CMK (cell line): Measurements from ENCODE around the gene CLMN.

ENCODE experiments used
- DNase-seq: peaks from one replicate; pipeline ENCODE4 v3.0.0-alpha.2; 2010; ENCODE audit warnings: low read depth

The CLMN gene

DNA sequence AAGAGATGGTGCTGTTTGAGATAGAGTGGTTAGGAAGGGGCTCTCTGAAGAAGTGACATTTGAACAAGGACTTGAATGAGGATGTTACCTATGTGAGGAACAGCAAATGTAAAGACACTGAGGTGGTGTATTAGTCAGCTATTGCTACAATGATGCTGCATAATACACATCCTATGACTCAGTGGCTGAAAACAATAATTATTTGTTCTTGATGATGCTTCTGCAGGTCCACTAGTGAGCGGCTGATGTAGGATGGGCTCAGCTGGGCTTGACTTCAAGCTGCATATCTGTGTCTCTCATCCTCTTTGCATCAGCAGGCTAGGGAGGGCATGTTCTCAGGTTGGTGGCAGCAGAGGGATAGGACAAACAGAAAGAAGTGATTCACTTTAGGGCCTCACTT is 21.4 kb upstream of the CLMN start:
- DNase-seq: no peak

DNA sequence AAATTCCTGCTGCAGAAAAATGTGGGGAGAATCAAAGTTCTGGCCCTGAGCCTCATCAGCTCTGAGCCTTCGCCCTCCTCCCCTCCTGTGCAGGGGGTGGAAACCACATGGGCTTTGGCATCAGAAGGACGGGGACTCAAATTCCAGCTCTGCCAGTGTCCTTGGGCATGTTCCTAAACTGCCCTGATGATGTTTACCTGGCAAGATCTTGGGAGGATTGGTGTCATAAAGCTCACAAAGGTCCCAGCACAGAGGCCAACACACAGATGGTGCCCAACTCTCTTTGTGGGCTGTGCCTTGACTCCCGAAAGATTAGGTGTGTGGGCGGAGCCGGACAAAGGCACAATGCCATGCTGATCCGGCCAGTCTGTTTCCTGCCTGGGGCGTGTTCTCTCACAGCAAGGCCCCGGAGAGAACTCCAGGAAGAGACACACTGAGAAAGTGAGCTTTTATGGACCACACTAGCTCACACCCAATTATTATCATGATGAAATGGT is 20.5 kb upstream of the CLMN start:
- no peak for DNase-seq

DNA sequence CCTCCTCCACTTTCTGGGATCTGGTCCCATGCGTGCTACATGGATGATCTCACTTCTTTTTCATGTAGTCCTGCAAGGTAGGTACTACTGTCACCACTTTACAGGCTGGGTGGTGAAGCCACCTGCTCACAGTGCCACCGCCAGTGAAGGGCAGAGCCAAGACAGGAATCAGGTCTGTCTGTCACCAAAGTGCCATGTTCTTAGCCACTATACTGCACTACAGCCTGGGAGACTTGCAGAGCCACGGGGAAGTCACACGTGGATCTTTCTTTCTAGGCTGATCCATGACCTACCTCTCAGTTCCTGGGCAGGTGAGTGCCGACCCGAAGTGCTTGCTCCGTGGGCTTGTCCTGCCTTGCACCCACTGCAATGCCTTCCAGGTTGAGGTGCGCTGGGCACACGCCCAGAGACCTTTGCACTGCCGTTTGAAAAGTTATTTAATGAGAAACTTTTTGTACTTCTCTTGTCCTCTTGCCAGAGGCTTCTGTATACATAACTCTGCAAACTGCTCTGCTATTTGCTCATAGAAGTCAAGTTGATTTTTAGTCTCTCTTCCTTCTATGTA is 19.7 kb upstream of the CLMN start:
- no peak for DNase-seq

DNA sequence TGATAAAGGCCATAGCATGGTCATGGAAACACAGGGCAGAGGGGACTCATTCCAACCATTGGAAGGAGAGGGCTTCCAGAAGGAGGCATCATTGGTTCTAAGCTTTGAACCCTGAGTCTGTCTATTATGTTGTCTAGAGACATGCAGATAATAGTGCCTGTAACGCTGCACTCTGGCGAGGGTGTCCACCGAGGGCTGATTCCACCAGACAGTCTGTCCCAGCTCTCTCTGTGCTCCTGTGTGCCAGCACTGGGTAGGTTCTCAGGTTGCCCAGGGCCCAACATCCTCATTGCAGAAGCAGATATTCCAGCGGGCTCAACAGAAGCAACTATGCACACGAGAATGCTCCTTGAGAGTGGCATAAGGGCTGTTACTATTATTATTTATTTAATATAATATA is 18.7 kb upstream of the CLMN start:
- no peak for DNase-seq

DNA sequence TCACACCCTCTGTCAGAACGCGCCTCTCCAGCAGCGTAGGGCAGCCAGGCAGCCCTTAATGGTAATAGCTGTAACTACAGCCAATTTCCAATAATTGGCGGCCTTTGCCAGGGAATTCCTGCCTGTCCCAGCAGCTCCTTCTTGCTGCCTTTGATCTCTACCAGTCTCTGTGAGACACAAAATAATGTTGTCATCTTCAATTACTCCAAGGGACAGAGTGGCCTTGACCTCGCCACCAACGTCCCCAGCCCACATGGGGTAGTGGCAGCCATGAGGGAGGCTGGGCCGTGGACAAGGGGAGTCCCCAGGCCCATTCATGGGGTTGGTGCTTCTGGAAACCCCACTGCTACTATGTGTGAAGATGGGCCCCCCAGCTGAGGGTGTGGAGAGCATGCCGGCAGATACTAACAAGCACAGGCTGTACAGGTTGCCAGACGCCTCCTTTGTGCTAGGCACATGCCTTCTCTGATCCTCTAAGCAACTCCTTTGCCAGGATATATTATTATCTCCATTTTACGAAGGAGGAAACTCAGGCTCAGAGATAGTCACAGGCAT is 17.4 kb upstream of the CLMN start:
- no peak for DNase-seq

DNA sequence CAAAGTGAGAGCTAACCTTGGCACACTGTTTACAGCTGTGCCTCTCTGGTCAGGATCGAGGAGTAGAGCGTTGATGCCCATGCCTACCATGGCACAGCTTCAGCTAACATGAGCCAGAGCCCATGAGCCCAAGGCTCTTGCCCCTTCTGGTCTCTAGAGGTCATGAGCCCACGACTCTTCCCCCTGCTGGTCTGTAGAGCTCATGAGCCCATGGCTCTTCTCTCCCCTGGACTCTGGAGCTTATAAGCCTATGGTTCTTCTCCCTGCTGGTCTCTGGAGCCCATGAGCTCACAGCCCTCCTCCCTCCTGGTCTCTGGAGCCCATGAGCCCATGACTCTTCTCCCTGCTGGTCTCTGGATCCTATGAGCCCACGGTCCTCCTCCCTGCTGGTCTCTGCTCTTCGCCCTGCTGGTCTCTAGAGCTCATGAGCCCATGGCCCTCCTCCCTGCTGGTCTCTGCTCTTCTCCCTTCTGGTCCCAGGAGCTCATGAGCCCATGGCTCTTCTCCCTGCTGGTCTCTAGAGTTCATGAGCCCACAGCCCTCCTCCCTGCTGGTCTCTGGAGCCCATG is 16.6 kb upstream of the CLMN start:
- no peak for DNase-seq

DNA sequence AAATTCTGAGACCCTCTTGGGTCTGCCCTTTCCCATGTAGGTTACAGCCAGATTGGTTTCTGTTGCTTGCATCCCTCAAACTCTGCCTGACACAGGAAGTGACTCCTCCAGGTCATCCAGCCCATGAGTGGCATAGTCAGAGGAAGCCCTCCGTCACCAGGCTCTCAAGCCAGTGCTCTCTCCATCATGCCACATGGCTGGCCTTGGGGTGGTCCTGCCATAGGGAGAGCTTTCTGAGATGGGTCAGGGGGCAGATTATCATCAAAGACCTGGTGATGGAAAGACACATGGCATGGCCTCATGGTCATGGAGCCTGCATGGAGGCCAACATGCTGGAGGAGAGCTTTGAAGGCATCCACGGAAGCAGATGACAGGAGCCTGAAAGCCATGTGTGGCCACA is 15.4 kb upstream of the CLMN start:
- no peak for DNase-seq

DNA sequence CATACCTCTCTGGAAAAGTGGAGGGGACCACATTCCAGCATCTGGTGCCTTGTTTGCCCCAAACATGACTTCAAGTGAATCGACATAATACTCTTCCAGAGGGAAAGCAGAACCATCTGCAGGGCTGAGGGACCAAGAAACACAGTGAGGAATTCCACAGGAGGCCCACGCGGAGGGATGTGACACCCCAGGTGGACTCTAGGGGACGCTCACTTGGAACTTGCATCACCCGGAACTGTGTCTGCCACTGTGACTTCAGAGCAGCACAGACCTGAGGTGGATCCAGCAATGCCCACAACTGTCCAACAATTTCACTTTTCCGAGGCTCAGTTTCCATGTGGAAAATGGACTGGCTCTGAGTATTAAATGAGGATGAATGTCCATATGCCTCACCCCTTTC is 14.3 kb upstream of the CLMN start:
- no peak for DNase-seq

DNA sequence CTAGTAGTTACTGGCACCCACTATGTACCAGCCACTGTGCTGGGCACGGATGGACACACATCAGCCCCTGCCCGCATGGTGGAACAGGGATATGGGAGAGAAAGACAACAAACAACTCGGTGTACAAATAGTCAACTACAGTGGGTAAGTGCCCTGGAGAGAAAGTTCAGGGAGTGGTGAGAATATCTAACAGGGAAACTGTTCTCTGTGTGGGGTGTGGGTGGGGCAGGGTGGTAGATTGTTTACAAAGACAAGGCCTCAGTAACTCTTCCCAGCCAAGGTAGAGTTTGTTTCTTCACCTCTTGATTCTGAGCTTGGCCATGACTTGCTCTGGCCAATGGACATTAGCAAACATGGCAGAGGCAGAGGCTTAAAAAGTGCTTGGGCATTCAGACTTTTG is 12.9 kb upstream of the CLMN start:
- no peak for DNase-seq

DNA sequence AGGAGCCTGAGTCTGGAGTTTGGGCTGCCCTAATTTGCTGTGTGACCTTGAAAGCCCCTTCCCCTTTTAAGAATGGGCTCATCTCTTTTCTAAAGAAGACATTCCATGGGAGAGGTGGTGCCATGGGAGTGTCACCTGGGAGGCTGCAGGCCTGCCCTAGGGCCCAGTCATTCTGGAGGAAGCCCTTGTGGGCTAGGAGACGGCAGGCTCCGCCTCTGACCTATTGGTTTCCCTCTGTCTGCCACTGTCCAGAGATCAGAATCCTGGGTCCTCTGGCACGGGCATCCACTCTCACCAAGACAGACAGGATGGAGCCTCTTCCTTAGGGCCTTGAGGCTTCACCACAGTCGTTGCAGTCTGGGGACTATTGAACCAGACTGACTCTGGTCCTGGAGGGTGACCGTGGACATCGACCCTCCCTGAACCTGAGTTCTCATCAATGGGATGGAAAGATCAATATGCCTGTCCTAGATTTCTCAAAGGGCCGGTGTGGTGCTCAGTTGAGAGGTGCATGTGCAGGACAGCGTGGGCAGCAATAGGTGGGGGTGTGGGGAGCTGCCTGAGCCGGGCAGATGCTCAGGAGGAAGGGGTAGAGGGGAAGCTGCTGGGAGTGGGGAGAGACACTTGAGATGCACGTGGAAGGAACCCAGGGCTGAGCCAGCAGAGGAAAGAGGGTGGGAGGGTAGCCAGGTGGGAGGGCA is 12.2 kb upstream of the CLMN start:
- no peak for DNase-seq

DNA sequence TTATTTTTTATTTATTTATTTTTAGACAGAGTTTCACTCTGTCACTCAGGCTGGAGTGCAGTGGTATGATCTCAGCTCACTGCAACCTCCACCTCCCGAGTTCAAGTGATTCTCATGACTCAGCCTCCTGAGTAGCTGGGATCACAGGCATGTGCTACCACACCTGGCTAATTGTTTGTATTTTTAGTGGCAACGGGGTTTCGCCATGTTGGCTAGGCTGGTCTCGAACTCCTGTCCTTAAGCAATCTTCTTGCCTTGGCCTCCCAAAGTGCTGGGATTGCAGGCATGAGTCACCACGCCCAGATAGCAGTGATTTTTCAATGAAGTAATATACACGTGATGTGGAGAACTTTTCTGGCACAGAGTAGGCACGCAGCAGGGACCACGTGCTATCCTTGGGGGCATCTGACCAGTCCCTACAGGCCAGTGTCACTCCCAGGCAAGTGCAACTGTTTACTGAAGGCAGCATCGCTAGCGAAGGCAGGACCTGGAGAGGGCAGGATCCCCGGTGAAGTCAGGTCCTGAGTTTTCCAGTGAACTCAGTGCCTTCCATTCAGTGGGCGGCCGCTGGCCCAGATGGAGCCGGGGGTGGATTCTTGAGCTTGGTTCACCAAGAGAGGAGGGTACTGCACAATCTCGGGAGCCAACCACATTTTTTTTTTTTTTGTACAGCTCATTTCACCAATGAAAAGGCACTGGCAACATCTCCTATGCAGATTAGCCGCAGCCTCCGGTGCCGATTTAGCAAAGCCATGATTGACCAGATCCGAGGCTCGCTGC is 11.1 kb upstream of the CLMN start:
- DNase-seq: no peak

DNA sequence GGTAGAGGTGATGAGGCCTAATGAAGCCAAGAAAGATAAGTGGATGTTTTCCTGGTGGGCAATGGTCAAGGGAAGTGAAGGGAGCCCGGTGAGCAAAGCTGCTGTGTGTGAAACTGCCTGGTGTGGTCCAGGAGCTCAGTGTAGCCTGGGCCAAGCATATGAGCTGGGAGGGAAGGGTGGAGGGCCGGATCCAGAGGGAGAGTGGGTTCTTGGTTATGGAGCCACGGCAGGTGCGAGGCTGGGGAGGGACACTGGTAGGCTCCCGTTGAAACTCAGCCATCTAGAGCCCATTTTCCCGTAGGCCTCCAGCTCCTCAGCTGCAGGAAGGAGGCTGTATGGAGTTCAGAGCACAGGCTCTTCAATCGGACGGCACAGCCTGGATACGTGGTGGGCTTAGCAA is 10.2 kb upstream of the CLMN start:
- no peak for DNase-seq

DNA sequence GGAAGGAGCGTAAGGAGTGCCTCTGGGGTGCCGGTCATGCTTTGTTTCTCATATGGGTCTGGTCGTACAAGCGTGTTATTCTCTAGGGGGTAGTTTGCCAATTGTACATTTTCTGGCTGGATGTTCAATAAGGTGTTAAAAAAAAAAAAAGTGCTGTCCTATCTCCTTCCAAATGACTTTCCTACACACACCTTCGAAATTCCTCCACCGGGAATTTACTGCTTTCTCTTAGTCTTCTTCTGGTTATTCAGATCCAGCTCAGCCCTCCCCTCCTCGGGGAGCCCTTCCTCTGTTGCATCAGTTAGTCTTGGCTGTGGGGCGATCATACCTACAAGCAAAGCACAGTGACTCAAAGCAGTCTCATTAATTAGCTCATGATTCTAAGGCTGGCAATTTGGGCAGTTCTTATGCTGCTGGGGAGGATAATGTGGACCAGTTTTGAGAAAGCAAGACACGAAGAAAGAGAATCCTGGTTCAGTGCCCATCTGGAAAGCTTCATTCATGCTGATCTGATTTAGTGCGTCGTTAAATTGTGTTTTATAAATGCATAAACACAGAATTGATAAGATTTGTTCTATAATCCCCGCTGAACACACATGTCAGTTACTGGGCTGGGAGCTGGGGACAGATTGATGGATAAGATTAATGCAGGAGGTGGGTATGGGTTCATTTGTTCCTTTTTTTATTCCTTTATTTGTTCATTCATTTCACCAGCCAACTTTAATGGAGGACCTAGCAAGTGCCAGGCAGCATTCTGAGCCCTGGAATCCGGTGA is 9.2 kb upstream of the CLMN start:
- no peak for DNase-seq

DNA sequence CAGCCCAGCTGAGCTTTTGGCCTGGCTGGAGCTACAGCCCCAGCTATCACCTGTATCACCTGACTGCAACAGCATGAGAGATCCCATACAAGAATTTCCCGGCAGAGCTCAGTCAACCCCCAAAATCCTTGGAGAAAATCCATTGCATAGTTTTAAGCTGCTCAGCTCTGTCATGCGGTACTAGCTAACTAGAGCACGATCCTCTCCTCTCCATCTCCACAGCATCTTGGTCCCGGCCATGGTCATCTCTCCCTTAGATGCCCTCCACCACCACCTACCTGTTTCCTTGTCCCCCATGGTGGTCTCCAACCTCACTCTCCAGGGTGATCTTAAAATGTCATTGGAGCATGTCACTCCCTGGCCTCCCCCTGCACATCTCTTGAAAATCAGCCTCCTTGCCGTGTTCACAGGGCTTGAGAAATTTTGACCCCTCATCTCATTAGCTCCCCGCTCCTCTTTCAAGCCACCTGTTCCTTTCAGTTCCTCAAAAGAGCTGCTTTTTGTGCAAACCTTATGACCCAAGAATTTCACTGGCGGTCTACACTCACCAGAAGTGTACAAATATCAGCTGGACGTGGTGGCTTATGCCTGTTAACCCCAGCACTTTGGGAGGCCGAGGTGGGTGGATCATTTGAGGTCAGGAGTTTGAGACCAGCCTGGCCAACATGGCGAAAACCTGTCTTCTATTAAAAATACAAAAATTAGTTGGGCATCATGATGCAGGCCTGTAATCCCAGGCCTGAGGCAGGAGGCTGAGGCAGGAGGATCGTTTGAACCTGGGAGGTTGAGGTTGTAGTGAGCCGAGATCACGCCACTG is 8.1 kb upstream of the CLMN start:
- no peak for DNase-seq

DNA sequence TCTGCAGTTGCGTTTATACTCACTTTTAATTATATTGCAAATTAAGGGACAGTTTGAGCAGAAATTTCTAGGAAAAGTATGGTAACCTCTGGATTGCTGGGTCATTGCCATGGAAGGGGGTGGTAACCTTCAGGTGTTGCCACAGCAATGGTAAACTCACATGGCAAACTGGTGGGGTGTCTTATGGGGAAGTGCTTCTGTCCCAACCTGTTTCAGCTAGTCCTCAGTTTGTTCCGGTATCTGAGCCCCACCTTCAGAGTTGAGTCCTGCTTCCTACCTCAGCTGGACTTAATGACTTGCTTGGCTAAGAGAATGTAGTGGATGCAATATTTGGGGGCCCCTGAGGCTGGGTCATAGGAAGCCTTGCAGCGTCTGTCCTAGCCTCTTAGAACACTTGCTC is 7.3 kb upstream of the CLMN start:
- DNase-seq: no peak

DNA sequence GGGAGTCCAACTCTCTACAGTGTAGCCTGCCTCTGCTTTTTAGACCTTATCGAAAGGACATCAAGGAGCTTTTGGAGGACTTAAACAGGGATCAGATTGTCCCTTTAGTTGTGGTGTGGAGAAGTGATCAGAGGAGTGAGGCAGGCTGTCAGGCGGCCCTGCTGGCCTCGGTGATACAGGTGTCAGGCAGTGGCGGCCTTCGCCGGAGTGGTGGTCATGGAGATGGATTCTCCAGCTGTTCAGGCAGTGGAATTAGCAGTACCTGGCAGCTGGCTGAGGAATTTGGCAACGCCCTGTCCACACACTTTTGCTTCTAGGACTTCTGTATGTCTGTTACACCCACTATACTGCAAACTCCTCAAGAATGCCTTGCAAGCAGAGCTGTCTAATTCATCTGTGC is 4.2 kb upstream of the CLMN start:
- DNase-seq: no peak

DNA sequence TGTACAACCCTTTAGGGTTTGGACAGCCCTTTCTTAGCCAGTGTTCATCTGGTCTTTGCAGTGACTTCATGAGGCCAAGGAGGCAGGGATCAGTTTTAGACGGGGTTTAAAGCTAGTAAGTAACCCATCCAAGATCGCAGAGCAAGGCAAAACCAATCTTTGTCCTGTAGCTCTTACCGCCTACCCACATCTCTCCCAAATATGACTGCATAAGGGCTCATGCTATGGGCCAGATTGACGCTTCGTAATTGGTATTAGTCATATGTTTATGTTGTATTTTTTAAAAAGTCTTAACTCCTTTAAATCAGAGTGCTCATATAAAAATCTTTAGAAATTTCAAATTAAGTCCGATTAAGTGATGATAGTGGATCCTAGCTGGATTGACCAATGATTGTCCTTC is 3.7 kb upstream of the CLMN start:
- no peak for DNase-seq

DNA sequence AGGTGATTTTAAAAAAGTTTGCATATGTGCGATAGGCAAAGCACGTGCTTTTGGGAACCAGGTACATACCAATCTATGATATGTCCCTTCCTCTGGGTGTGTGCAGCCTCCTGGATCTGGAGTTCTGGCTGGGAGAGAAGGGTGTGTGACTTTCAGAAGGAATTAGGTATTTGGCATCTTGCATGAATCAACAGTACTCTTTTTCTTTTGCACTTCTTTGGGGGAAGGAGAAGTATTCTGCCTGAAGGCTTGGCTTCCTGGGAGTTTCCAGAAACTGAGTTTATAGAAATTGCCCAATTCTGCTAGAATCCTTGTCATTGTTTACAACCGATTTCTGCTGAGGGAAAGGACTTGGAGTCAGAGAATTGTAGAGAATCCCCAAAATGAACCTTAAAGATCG is 2.9 kb upstream of the CLMN start:
- no peak for DNase-seq

DNA sequence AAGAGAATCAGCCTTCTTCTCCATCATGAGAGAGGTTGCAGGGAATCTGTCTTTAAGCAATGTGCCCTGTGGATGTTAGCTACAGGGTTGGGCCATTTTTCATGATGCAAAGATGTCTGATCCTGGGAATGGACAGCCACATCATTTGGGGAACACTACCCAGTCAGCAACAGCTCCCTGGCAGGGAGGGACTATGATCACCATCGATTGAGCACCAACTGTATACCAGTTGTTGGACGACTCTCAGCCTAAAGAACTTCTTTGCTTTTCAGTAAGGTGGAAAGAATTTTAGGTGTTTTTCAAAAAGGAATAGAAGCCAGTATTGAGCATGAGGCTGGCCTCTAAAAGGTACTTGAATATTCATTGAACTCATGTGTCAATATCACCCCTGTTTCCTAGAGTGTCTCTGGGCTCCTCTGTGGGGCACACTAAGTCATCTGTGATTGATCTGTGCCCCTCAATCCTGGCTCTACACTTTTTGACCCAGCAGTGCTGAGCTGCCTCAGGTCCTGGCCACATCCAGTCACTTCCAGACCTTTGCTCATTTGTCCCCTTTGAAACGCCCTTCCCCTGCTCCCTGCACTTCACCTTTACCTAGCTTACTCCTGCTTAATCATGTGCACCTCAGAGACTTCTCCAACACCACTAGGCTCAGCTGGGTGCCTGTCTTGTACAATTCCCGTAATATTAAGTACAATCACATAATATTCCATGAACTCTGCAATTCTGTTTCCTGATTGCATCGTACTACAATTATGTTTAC is 2.2 kb upstream of the CLMN start:
- no peak for DNase-seq

DNA sequence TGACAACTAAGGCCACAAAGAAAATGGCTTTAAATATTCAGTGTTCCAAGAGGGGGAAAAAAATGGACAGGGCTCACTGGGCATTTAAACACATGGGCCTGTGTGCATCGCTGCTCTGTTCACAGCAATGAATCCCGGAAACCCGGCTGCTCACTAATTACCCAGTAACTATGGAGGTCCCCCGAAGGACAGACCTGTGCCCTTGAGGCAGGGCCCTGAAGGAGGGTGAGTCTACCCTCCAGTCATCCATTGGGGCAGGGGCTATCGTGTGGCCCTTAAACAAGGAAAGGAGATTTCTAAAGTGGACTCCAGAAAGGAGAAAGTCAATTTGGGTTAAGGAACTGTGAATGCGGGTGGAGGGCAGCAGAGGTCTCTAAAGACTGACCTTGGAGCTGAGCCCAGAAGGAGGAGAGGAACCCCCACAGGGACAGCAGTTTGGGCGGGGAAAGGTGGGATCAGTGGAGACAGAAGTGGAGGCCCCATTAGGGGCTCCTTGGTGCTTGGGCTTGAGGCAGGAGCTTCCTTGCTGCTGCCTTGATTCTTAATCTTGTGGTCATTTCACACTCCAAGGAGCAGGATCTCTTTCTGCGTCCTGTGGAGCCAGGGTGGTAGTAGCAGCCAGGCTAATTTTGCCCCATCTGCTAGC is 1.4 kb upstream of the CLMN start:
- no peak for DNase-seq
